ENCODE measurements around the gene AP2S1. TPM values are rescaled to one million over a fixed set of nuclear protein-coding genes. Genes with fewer than 3 reads are reported as not detected.

Gene AP2S1
- total and polyA plus RNA-seq, 2 experiments from 2014 or later: 140 to 299 TPM

GRCh38 chr19:46834984-46835383, 15.7 kb downstream of the AP2S1 start (continued):
- no peak for TF ChIP-seq ZNF462 (CRISPR knock-in tag; IDR thresholded peaks at IDR 0.05)
- TF ChIP-seq STAT1 (IDR thresholded peaks at IDR 0.05; ENCODE audit: unreplicated experiment): no peak
- TF ChIP-seq NANOG (IDR thresholded peaks at IDR 0.05; ENCODE audit: borderline replicate concordance): no peak
- no peak for TF ChIP-seq EZH2phosphoT487 (IDR thresholded peaks at IDR 0.05; ENCODE audit: unreplicated experiment)
- no peak for TF ChIP-seq POLR2AphosphoS5 (IDR thresholded peaks at IDR 0.05; ENCODE audit: low read depth)
- no peak for TF ChIP-seq CTCF (conservative IDR thresholded peaks at IDR 0.05; ENCODE audit: low read depth in 2 of 2)
- TF ChIP-seq ZNF331 (CRISPR knock-in tag; IDR thresholded peaks at IDR 0.05; ENCODE audit: low read depth): no peak
- no peak for TF ChIP-seq ETS1 (IDR thresholded peaks at IDR 0.05)

All from GM23338 (cell line).